HEK293 (cell line): ENCODE data around the gene SLC3A2.

Experiments used
- CTCF ChIP-seq: fragments of 450-650 bp; formaldehyde crosslinking; IDR thresholded peaks from 2 replicates; pipeline ENCODE4 v1.5.1; 2016; ENCODE audit warnings: missing biosample characterization, missing genetic modification characterization
- MZF1 ChIP-seq: fragments of 450-650 bp; formaldehyde crosslinking; IDR thresholded peaks from 2 replicates; pipeline ENCODE4 v1.5.1; 2017; ENCODE audit warnings: missing biosample characterization, missing genetic modification characterization, borderline replicate concordance
- PBX3 ChIP-seq: sonication (generic); formaldehyde crosslinking; IDR thresholded peaks from 2 replicates; pipeline ENCODE4 v1.8.1; 2022; ENCODE audit warnings: mild to moderate bottlenecking, moderate library complexity, missing genetic modification reagents
- RBAK ChIP-seq: fragments of 450-650 bp; formaldehyde crosslinking; IDR thresholded peaks from 2 replicates; pipeline ENCODE4 v1.5.1; 2016; ENCODE audit warnings: missing biosample characterization, missing genetic modification characterization
- YY1 ChIP-seq: fragments of 450-650 bp; formaldehyde crosslinking; IDR thresholded peaks from 2 replicates; pipeline ENCODE4 v1.5.1; 2018; ENCODE audit warnings: missing biosample characterization, missing genetic modification characterization
- ZSCAN30 ChIP-seq: fragments of 450-650 bp; IDR thresholded peaks from 2 replicates; pipeline ENCODE4 v1.5.1; 2018; ENCODE audit warnings: missing biosample characterization, mild to moderate bottlenecking, missing genetic modification characterization, moderate library complexity

- TF ChIP-seq ZSCAN30 (tag by site-specific recombination) (no peak), YY1 (tag by site-specific recombination) (no peak), MZF1 (no peak), CTCF (tag by site-specific recombination) (no peak), PBX3 (CRISPR knock-in tag) (no peak), RBAK (tag by site-specific recombination) (no peak)
Observed at GRCh38 chr11:62897311-62897710, 16.6 kb downstream of the SLC3A2 start.
